Measurements from ENCODE around the gene STK17B.

- TF ChIP-seq POLR2A (IDR thresholded peaks at IDR 0.05; ENCODE audit: low read depth, low read length): no peak
- TF ChIP-seq POLR2AphosphoS5 (IDR thresholded peaks at IDR 0.05; ENCODE audit: low read depth, low read length): no peak
- no peak for TF ChIP-seq TAF1 (IDR thresholded peaks at IDR 0.05; ENCODE audit: borderline replicate concordance, low read depth, low read length)
Observed at GRCh38 chr2:196142825-196143224, 28.6 kb downstream of the STK17B start.
